ENCODE results near the gene ESR1. TPM values are rescaled to one million over a fixed set of nuclear protein-coding genes. Genes with fewer than 3 reads are reported as not detected.

Gene ESR1
- total RNA-seq, 2 donors from 2014 or later = 0.16 to 0.37 TPM

DNA sequence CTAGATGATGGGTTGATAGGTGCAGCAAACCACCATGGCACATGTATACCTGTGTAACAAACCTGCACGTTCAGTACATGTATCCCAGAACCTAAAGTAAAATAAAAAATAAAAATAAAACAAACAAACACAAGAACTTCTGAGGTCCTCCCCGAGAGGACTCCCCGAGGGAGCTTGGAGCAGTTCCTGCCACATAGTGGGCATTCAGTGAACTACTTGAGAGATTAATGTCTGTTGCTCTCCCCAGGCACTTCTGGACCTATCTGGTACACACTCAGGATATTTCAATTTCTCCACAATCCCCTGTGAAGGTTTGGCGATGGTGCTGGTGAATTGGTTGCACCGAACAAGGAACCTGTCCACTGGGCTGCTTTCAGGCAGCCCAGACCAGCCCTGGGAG, 311.2 kb downstream of the ESR1 start:
- no peaks in the 10 kb centered on the region for H3K27me3 ChIP-seq
- DNase-seq = no peak
- H3K27ac ChIP-seq = no peak overlapping the region
- no peaks in the 10 kb centered on the region for H3K4me1 ChIP-seq
- H3K4me3 ChIP-seq = no peak overlapping the region
- no peak overlapping the region for H3K9ac ChIP-seq (ENCODE audit: low read depth in 2 of 2, low read length in 2 of 2)
- no peaks in the 10 kb centered on the region for H3K36me3 ChIP-seq
- no peaks in the 10 kb centered on the region for H3K9me3 ChIP-seq
- intact Hi-C loops (cut with DNase I) = no loop called here
- TF ChIP-seq, protein P1, sequence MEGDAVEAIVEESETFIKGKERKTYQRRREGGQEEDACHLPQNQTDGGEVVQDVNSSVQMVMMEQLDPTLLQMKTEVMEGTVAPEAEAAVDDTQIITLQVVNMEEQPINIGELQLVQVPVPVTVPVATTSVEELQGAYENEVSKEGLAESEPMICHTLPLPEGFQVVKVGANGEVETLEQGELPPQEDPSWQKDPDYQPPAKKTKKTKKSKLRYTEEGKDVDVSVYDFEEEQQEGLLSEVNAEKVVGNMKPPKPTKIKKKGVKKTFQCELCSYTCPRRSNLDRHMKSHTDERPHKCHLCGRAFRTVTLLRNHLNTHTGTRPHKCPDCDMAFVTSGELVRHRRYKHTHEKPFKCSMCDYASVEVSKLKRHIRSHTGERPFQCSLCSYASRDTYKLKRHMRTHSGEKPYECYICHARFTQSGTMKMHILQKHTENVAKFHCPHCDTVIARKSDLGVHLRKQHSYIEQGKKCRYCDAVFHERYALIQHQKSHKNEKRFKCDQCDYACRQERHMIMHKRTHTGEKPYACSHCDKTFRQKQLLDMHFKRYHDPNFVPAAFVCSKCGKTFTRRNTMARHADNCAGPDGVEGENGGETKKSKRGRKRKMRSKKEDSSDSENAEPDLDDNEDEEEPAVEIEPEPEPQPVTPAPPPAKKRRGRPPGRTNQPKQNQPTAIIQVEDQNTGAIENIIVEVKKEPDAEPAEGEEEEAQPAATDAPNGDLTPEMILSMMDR (IDR thresholded peaks at IDR 0.05) = no peak

DNA sequence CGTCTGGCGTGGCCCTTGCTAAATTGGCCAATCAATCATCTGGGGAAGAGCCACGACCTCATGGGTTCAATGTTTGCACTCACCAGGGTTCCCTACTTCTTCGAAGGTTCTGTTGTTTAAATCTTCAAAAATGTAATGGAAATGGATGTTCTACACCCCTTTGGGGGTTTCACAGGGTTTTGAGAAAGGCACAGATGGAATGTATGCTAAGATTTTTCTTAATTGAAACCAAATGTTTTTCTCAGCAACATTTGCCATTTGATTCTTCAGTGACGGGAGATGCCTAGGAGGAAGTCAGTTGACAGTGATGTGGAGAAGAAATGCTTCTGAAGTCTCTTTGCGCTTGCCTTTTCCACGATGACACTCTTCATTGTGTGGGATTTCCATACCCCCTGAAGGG, 312.3 kb downstream of the ESR1 start:
- Histone ChIP-seq H3K9ac (ENCODE audit: low read depth in 2 of 2, low read length in 2 of 2) (no peak overlapping the region), H3K36me3 (no peaks in the 10 kb centered on the region), H3K27ac (no peak overlapping the region), H3K27me3 (no peaks in the 10 kb centered on the region), H3K9me3 (no peaks in the 10 kb centered on the region), H3K4me3 (no peak overlapping the region), H3K4me1 (no peaks in the 10 kb centered on the region)
- DNase-seq = no peak
- intact Hi-C loops (cut with DNase I) = loop anchor here (5.0 to 10.0 kb wide), 2 partner anchors 353 to 445 kb away; no protein-coding TSS in a partner anchor
- TF ChIP-seq, protein P1 (IDR thresholded peaks at IDR 0.05) = no peak

DNA sequence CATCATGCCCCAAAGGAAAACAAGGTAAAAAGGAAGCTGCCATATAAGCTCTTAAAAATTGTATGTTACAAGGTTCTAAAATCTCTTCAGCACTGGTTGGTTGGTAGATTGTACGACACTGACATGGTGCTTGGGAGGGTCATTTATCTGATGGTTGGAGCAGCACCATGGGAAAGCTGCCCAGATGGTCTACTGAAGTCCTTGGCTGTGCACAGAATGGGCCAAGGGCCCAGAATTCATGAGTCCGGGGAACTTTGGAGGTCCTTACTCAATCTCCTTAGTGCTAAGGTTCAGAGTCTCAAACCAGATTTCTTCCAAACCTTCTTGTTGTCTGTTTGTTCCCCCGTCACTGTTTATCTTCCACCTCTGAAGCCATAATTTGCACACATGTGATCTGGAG, 314.4 kb downstream of the ESR1 start:
- Histone ChIP-seq H3K9ac (ENCODE audit: low read depth in 2 of 2, low read length in 2 of 2) (no peak overlapping the region), H3K9me3 (no peaks in the 10 kb centered on the region), H3K27me3 (no peaks in the 10 kb centered on the region), H3K36me3 (no peaks in the 10 kb centered on the region), H3K4me3 (no peak overlapping the region), H3K4me1 (no peaks in the 10 kb centered on the region), H3K27ac (no peak overlapping the region)
- no peak for DNase-seq
- intact Hi-C loops (cut with DNase I) = loop anchor here (5.0 to 10.0 kb wide), 2 partner anchors 355 to 447 kb away; no protein-coding TSS in a partner anchor
- TF ChIP-seq, protein P1 (IDR thresholded peaks at IDR 0.05) = no peak

DNA sequence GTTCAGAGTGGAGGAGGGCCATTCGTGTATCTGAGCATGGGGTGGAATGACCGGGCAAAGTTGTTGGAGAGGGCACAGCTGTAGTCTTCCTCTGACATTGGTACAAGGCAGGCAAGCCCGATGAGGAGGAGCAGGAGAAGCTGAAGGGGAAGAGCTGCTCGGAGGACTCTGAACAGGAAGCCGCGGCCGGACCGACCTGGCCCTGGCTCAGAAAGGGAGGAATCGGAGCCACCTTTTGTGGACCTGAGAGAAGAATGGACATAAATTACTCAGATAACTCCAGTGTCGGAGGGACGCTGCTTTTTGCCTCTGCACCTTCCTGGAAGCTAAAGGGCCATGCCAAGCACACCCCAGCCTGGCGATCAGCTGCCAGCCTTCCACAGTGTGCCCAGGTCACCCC, 315.0 kb downstream of the ESR1 start:
- no peak for DNase-seq

DNA sequence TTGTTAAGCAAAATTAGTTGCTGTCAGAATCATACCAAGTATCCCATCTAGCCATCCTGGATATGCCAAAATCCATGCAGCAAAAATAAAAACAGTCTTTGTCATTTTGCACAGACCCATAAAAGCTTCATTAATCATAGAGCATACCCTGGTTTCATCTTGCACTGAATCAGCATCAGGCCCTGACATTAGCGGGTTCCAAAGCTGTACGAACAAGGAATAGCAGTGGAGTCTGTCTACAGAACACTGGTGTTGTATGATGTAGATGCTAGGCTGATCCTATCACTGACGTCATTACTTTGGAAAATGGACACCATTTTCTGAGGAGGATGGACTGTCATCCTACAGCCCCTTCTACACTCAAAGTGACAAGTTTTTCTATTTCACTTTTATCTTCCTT, 315.6 kb downstream of the ESR1 start:
- H3K36me3 ChIP-seq = no peaks in the 10 kb centered on the region
- TF ChIP-seq, protein P1 (IDR thresholded peaks at IDR 0.05) = no peak
- intact Hi-C loops (cut with DNase I) = loop anchor here (5.0 to 10.0 kb wide), 2 partner anchors 356 to 448 kb away; no protein-coding TSS in a partner anchor

More for the DNA sequence above, 315.0 kb downstream of the ESR1 start:
- Histone ChIP-seq H3K27me3 (no peaks in the 10 kb centered on the region), H3K4me3 (no peak overlapping the region), H3K4me1 (no peaks in the 10 kb centered on the region), H3K9me3 (no peaks in the 10 kb centered on the region), H3K9ac (ENCODE audit: low read depth in 2 of 2, low read length in 2 of 2) (no peak overlapping the region), H3K36me3 (no peaks in the 10 kb centered on the region), H3K27ac (no peak overlapping the region)
- TF ChIP-seq, protein P1 (IDR thresholded peaks at IDR 0.05) = no peak
- intact Hi-C loops (cut with DNase I) = loop anchor here (5.0 to 10.0 kb wide), 2 partner anchors 355 to 448 kb away; no protein-coding TSS in a partner anchor

More for the DNA sequence above, 315.6 kb downstream of the ESR1 start:
- Histone ChIP-seq H3K27ac (no peak overlapping the region), H3K4me3 (no peak overlapping the region), H3K9ac (ENCODE audit: low read depth in 2 of 2, low read length in 2 of 2) (no peak overlapping the region), H3K27me3 (no peaks in the 10 kb centered on the region), H3K9me3 (no peaks in the 10 kb centered on the region), H3K4me1 (no peaks in the 10 kb centered on the region)
- DNase-seq = no peak

Data from colonic mucosa (tissue), 4 donors.